OCI-LY7 (cell line): ENCODE results near the gene SLC4A3. TPM values are rescaled to one million over a fixed set of nuclear protein-coding genes. Genes with fewer than 3 reads are reported as not detected.

ENCODE experiments used
- BruUV-seq: library from RNA; stranded (reverse); fragments of 400-500 nt; replicated peaks from 2 replicates; lab custom pipeline; 2021; lab: Mats Ljungman, UMichigan
- CTCF ChIA-PET: fragments of 300-600 bp; sonication (Branson Sonifier 250); formaldehyde crosslinking; loops from one replicate; lab custom pipeline; 2022; ENCODE audit warnings: antibody characterized with exemption; ENCODE audit not compliant: unreplicated experiment; lab: Charles Lee
- POLR2A ChIA-PET: fragments of 300-600 bp; sonication (Branson Sonifier 250); formaldehyde crosslinking; loops from one replicate; lab custom pipeline; 2022; ENCODE audit warnings: antibody characterized with exemption; lab: Charles Lee
- DNase-seq: peaks from one replicate; pipeline ENCODE4 v3.0.0-alpha.2; 2015; ENCODE audit warnings: low spot score
- H2AFZ ChIP-seq: fragments of 200-600 bp; sonication (generic), shearing (Covaris generic); 2 replicates; pipeline ENCODE4 v1.6.1; 2014; ENCODE audit warnings: mild to moderate bottlenecking, antibody characterized with exemption, low read length, moderate library complexity
- H3K27ac ChIP-seq: fragments of 200-600 bp; sonication (generic); 2 replicates; pipeline ENCODE4 v1.5.1; 2014; ENCODE audit warnings: mixed run types, low read depth, mild to moderate bottlenecking, moderate library complexity, low read length, inconsistent platforms; ENCODE audit not compliant: poor library complexity, severe bottlenecking
- H3K36me3 ChIP-seq: fragments of 200-600 bp; sonication (generic); 2 replicates; pipeline ENCODE4 v1.6.1; 2014; ENCODE audit warnings: mild to moderate bottlenecking, antibody characterized with exemption, low read length, moderate library complexity, mixed read lengths; ENCODE audit not compliant: insufficient read depth
- H3K4me1 ChIP-seq: fragments of 200-600 bp; sonication (generic); 2 replicates; pipeline ENCODE4 v1.5.1; 2014; ENCODE audit warnings: mild to moderate bottlenecking, low read length; ENCODE audit not compliant: insufficient read depth, poor library complexity, severe bottlenecking
- H3K4me2 ChIP-seq: fragments of 200-600 bp; sonication (generic); 2 replicates; pipeline ENCODE4 v1.6.1; 2014; ENCODE audit warnings: mild to moderate bottlenecking, low read length
- H3K4me3 ChIP-seq: fragments of 200-600 bp; sonication (generic); 2 replicates; pipeline ENCODE4 v1.5.1; 2014; ENCODE audit warnings: mild to moderate bottlenecking, low read depth, low read length; ENCODE audit not compliant: poor library complexity, severe bottlenecking
- H3K79me2 ChIP-seq: fragments of 200-600 bp; sonication (generic); 2 replicates; pipeline ENCODE4 v1.6.1; 2016; ENCODE audit warnings: low read depth, mild to moderate bottlenecking, low read length, moderate library complexity, mixed read lengths; ENCODE audit not compliant: insufficient read depth
- H3K9me2 ChIP-seq: fragments of 200-600 bp; sonication (generic); 2 replicates; pipeline ENCODE4 v1.6.1; 2016; ENCODE audit warnings: mild to moderate bottlenecking, low read length, mixed read lengths; ENCODE audit not compliant: insufficient read depth
- H3K9me3 ChIP-seq: fragments of 200-600 bp; sonication (generic); 2 replicates; pipeline ENCODE4 v1.6.1; 2014; ENCODE audit warnings: mild to moderate bottlenecking, mixed run types, low read length, mixed read lengths
- H4K20me1 ChIP-seq: fragments of 200-600 bp; sonication (generic); 2 replicates; pipeline ENCODE4 v1.6.1; 2014; ENCODE audit warnings: mild to moderate bottlenecking, antibody characterized with exemption, low read length, moderate library complexity, mixed read lengths; ENCODE audit not compliant: insufficient read depth
- EZH2phosphoT487 ChIP-seq: fragments of 200-600 bp; sonication (generic); IDR thresholded peaks from 2 replicates; pipeline ENCODE4 v1.6.1; 2018; ENCODE audit warnings: low read depth, borderline replicate concordance, mild to moderate bottlenecking, mixed run types, antibody characterized with exemption, low read length, moderate library complexity, mixed read lengths
- intact Hi-C: fragments of 100-400 bp; cut with micrococcal nuclease; formaldehyde crosslinking; loops from one replicate; pipeline ENCODE4 v1.10.0; 2022; ENCODE audit not compliant: unreplicated experiment
- total RNA-seq, 2 experiments: library from RNA; depleted of rRNA in 1 of 2; stranded (reverse); fragments of >200 nt in 1 of 2; shearing (Covaris generic) in 1 of 2; gene quantifications; 2 replicates each; pipeline ENCODE4 v1.2.3, GENCODE V29; 2014 to 2022
- TF ChIP-seq, protein P1 (sequence below): fragments of 200-600 bp; sonication (generic); conservative IDR thresholded peaks from 2 replicates; pipeline ENCODE4 v1.5.1; 2014; ENCODE audit warnings: mild to moderate bottlenecking, antibody characterized with exemption, low read length, moderate library complexity, mixed read lengths

Gene SLC4A3
- total RNA-seq, 2 experiments from 2014 or later = not detected

DNA sequence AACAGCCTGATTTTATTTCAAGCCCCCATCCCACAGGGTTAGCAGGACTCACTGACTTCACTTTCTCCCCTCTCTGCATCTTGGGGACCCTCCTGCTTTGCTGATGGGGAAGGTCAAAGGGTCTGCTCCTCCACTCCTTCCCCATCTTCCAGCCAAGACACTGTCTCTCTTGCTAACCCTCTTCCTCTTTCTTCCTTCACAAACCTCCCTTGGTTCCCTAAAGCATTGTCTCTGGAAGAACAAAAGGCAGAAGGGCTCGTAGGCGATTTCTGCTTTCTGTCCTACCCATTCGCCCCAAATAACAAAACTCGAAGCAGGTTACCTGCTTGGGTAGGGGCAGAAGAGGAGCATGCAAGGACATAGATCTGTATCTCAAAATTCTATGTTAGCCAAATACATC lies 5.5 kb upstream of the SLC4A3 start:
- H2AFZ ChIP-seq = no peak overlapping the region
- ChIA-PET CTCF (no interaction called here), POLR2A (no interaction called here)
- no peaks in the 10 kb centered on the region for H3K9me2 ChIP-seq
- DNase-seq = no peak
- no peaks in the 10 kb centered on the region for H4K20me1 ChIP-seq
- no peak overlapping the region for H3K4me2 ChIP-seq
- H3K4me1 ChIP-seq = no peaks in the 10 kb centered on the region
- no peak overlapping the region for H3K27ac ChIP-seq
- intact Hi-C loops = no loop called here
- no peaks in the 10 kb centered on the region for H3K79me2 ChIP-seq
- H3K4me3 ChIP-seq = no peak overlapping the region
- H3K9me3 ChIP-seq = no peaks in the 10 kb centered on the region
- H3K36me3 ChIP-seq = no peaks in the 10 kb centered on the region
- no TSS peak for BruUV-seq
- no peak for TF ChIP-seq EZH2phosphoT487
- TF ChIP-seq, protein P1, sequence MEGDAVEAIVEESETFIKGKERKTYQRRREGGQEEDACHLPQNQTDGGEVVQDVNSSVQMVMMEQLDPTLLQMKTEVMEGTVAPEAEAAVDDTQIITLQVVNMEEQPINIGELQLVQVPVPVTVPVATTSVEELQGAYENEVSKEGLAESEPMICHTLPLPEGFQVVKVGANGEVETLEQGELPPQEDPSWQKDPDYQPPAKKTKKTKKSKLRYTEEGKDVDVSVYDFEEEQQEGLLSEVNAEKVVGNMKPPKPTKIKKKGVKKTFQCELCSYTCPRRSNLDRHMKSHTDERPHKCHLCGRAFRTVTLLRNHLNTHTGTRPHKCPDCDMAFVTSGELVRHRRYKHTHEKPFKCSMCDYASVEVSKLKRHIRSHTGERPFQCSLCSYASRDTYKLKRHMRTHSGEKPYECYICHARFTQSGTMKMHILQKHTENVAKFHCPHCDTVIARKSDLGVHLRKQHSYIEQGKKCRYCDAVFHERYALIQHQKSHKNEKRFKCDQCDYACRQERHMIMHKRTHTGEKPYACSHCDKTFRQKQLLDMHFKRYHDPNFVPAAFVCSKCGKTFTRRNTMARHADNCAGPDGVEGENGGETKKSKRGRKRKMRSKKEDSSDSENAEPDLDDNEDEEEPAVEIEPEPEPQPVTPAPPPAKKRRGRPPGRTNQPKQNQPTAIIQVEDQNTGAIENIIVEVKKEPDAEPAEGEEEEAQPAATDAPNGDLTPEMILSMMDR = no peak

DNA sequence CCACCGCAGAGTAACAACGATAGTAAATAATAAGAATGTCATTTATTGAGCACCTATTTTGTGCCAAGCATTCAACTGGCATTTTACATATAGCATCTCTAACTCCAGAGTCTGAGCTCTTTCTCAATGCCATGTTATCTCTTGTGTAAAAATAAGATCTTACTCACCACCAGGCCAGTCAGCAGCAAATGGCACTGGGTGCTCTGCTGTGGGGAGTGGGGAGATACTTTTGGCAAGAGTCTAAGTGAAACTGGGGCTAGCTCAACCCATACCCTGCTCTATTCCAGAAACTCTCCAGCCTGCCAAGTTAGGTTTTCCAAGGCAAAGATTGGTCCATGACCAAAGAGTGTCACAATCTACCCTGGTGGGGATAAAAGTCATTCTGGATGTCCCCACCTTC lies 5.0 kb upstream of the SLC4A3 start:
- no peaks in the 10 kb centered on the region for H3K9me2 ChIP-seq
- H3K27ac ChIP-seq = no peak overlapping the region
- no peaks in the 10 kb centered on the region for H4K20me1 ChIP-seq
- intact Hi-C loops = no loop called here
- H3K79me2 ChIP-seq = no peaks in the 10 kb centered on the region
- POLR2A ChIA-PET = interaction anchor here (1.2 kb wide), 1 partner anchor 52 kb away, joined by 3 read pairs; no protein-coding TSS in a partner anchor
- no peak for DNase-seq
- H3K4me1 ChIP-seq = no peaks in the 10 kb centered on the region
- no peak overlapping the region for H3K4me2 ChIP-seq
- no peak overlapping the region for H3K4me3 ChIP-seq
- TF ChIP-seq EZH2phosphoT487 = no peak
- no peaks in the 10 kb centered on the region for H3K9me3 ChIP-seq
- no TSS peak for BruUV-seq
- CTCF ChIA-PET = no interaction called here
- H3K36me3 ChIP-seq = no peaks in the 10 kb centered on the region
- no peak overlapping the region for H2AFZ ChIP-seq

DNA sequence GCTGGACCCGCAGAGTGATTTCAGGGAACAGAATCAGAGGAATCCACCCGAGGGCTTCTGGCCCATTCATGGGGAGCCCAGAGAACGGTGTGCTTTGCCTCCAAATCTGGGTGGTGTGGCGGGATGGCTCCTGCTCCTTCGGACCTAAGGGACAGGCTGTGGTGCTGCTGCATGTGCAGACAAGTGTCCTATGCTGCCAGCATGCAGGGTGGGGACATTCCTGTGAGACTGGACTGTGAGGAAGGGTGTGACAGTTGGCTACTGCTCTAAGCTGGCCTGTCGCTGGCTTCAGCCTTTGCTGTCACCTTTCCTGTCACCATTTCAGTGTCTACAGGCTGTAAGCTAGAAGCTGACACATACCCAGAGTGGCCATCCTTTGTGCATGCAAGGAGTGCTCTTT lies 2.9 kb upstream of the SLC4A3 start:
- Histone ChIP-seq H2AFZ (no peak overlapping the region), H3K79me2 (no peaks in the 10 kb centered on the region), H3K9me3 (no peaks in the 10 kb centered on the region), H4K20me1 (no peaks in the 10 kb centered on the region), H3K4me3 (no peak overlapping the region), H3K9me2 (no peaks in the 10 kb centered on the region), H3K36me3 (no peaks in the 10 kb centered on the region), H3K4me2 (no peak overlapping the region), H3K27ac (no peak overlapping the region), H3K4me1 (no peaks in the 10 kb centered on the region)
- DNase-seq = no peak
- BruUV-seq = no TSS peak
- TF ChIP-seq EZH2phosphoT487 = no peak
- TF ChIP-seq, protein P1 = no peak
- ChIA-PET CTCF (no interaction called here), POLR2A (no interaction called here)
- intact Hi-C loops = no loop called here
